HFF-Myc (cell line): ENCODE measurements around the gene VN1R2.
"Not testable (repeated sequence)": the region's sequence is repeated elsewhere in the genome, so short reads cannot be mapped to it uniquely, and the experiment has no call there.

ENCODE experiments used
- DNase-seq: peaks from one replicate; pipeline ENCODE4 v3.0.0-alpha.2; 2011; ENCODE audit warnings: low read depth; ENCODE audit errors: extremely low read depth
- H3K4me3 ChIP-seq: replicated peaks from 2 replicates; pipeline ENCODE4 v1.5.1; 2011; ENCODE audit warnings: low read depth, mild to moderate bottlenecking, control low read depth, low read length
- TF ChIP-seq, protein P1 (sequence below): IDR thresholded peaks from 2 replicates; pipeline ENCODE4 v1.5.1; 2012; ENCODE audit warnings: mild to moderate bottlenecking, low read depth, low read length, control low read depth; ENCODE audit errors: missing control alignments

VN1R2 gene

GRCh38 chr19:53254411-53255341, 3.4 kb upstream of the VN1R2 start, which contains the start of gene ZNF677:
ZNF677 (minus strand) TSS chr19:53254873; CDS start chr19:53251550, 3,323 bp downstream.
- TF ChIP-seq, protein P1, sequence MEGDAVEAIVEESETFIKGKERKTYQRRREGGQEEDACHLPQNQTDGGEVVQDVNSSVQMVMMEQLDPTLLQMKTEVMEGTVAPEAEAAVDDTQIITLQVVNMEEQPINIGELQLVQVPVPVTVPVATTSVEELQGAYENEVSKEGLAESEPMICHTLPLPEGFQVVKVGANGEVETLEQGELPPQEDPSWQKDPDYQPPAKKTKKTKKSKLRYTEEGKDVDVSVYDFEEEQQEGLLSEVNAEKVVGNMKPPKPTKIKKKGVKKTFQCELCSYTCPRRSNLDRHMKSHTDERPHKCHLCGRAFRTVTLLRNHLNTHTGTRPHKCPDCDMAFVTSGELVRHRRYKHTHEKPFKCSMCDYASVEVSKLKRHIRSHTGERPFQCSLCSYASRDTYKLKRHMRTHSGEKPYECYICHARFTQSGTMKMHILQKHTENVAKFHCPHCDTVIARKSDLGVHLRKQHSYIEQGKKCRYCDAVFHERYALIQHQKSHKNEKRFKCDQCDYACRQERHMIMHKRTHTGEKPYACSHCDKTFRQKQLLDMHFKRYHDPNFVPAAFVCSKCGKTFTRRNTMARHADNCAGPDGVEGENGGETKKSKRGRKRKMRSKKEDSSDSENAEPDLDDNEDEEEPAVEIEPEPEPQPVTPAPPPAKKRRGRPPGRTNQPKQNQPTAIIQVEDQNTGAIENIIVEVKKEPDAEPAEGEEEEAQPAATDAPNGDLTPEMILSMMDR = no peak
- peak within 1 kb of the TSS; percentile 51 for H3K4me3 ChIP-seq
- DNase-seq = no peak

- not testable (repeated sequence) for H3K4me3 ChIP-seq, DNase-seq
Observed at GRCh38 chr19:53267623-53268022, 9.5 kb downstream of the VN1R2 start, which contains the start of gene VN1R4. VN1R4 (minus strand) TSS chr19:53267723; CDS start chr19:53267665, 58 bp downstream.

DNA sequence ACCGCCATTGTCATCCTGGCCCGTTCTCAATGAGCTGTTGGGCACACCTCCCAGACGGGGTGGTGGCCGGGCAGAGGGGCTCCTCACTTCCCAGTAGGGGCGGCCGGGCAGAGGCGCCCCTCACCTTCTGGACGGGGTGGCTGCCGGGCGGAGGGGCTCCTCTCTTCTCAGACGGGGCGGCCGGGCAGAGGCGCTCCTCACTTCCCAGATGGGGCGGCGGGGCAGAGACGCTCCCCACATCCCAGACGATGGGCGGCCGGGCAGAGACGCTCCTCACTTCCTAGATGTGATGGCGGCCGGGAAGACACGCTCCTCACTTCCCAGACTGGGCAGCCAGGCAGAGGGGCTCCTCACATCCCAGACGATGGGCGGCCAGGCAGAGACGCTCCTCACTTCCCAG, 11.8 kb downstream of the VN1R2 start:
- not testable (repeated sequence) for H3K4me3 ChIP-seq, DNase-seq

GRCh38 chr19:53272044-53272443, 14.0 kb downstream of the VN1R2 start:
- TF ChIP-seq, protein P1 = no peak
- DNase-seq = no peak
- no peak overlapping the region for H3K4me3 ChIP-seq

- TF ChIP-seq, protein P1 = no peak
- DNase-seq = no peak
Observed at GRCh38 chr19:53275480-53275879, 17.4 kb downstream of the VN1R2 start.

GRCh38 chr19:53281947-53282346, 23.9 kb downstream of the VN1R2 start:
- H3K4me3 ChIP-seq, DNase-seq: not testable (repeated sequence)

More at GRCh38 chr19:53275480-53275879, 17.4 kb downstream of the VN1R2 start:
- H3K4me3 ChIP-seq = no peak overlapping the region

DNA sequence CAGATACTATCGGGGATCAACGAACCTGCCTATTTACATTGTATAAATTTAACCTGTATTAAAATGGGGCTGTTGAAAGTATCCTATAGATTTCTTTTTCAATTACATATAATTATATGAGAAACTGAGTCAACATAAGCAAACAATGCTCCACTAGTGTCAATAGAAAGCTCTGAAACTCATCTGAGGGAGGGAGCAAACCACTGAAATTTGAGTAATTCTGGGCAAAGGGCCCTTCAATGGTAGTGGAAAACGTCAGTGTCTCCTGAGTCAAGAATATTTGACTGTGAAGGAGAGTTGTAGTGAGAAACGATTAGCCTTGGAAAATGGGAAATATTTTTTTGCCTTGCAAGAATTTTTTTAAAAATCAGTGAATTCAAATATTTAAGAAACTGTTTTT, 27.0 kb downstream of the VN1R2 start:
- DNase-seq = no peak
- TF ChIP-seq, protein P1 = no peak
- no peak overlapping the region for H3K4me3 ChIP-seq

- TF ChIP-seq, protein P1 = no peak
- no peak for DNase-seq
Observed at GRCh38 chr19:53290758-53291549, 32.9 kb downstream of the VN1R2 start.

More at GRCh38 chr19:53290758-53291549, 32.9 kb downstream of the VN1R2 start:
- no peak overlapping the region for H3K4me3 ChIP-seq
